ENCODE results near the gene MAP7.

- TF ChIP-seq CTCF (IDR thresholded peaks at IDR 0.05) (no peak), POLR2AphosphoS5 (IDR thresholded peaks at IDR 0.05) (no peak), EP300 (IDR thresholded peaks at IDR 0.05) (no peak)
Observed at GRCh38 chr6:136474241-136474640, 76.0 kb downstream of the MAP7 start.
